ENCODE data around the gene B3GNT7.
"Not testable (repeated sequence)": the region's sequence is repeated elsewhere in the genome, so short reads cannot be mapped to it uniquely, and the experiment has no call there.

Gene B3GNT7

GRCh38 chr2:231386446-231386845 is 9.1 kb upstream of the B3GNT7 start:
- no peak for DNase-seq (ENCODE audit: low read depth)

GRCh38 chr2:231387904-231388724 is 7.4 kb upstream of the B3GNT7 start:
- no peak for DNase-seq (ENCODE audit: low read depth)

- no peak for DNase-seq (ENCODE audit: low read depth)
These were observed 6.7 kb upstream of the B3GNT7 start for GRCh38 chr2:231388725-231389346.

DNA sequence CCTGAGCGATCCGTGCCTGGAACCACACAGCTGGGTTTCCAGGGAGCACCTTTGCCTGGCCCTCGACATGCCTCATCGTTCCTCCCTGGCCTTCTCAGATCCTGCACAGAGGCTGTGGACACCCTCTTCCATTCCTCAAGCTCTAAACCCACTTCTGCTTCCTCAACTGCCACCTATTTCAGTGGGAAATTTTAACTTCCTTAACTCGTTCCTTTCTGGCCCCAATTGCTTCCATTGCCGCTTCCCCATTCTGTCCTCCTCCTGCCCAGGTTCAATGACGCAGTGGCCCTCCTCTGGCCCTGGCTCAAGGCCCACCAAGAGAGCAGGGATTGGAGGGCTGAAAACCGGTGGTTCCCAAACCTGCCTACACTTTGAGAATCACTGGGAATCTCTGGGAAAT is 4.8 kb upstream of the B3GNT7 start:
- no peak for DNase-seq (ENCODE audit: low read depth)

DNA sequence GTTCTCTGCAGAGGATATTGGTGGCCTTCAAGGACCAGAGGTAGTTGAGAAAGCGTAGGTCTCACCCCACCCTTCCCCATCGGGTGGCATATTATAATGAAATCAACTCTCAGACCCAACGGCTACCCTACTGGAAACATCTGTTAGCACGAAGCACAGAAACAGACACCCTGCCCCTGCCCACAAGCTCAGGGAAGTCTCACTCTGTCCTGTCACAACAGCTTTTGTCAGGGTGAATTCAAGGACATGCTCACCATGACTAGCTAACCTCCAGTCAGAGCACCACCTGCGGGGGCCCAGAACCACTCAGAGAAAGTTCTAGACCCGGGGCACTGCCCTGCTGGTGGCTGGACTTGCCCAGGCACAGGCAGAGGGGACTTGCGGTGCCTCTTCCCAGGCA is 3.5 kb upstream of the B3GNT7 start:
- no peak for DNase-seq (ENCODE audit: low read depth)

DNA sequence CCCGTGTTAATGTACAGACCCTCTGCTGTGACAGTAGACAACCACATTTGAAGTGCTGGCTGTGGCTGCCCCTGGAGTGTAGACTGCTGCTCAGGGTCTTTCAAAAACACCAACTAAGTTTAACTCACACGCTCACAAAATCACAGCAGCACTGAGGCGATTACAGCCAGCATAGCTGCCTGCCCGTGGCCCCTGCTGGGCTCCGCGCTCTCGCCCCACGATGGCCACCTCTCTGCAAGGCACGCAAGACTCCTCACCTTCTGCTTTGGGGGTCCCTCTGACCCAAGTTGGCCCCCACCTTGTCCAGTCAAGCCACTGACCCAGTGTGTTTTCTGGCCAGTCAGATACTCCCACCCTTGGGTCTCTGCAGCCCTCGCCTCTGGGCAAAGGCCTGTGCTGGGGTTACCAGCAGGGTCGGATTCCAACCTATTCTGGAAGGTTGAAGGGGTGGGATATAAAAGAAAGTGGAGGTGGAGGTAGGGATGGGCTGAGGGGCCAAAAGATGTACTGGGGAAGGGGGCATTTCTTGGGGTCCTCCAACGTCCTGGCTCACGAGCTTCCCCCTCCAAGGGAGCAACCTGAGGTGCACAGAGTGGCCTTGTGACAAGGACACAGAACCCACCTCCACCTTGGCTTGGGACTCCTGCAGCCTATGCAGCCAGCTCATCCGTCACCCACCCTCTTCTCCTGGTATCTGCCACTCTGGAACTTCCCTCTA is 2.9 kb upstream of the B3GNT7 start:
- no peak for DNase-seq (ENCODE audit: low read depth)

- no peak for DNase-seq (ENCODE audit: low read depth)
These were observed 2.1 kb upstream of the B3GNT7 start for GRCh38 chr2:231393149-231394131.

GRCh38 chr2:231394211-231395141 is 1.0 kb upstream of the B3GNT7 start:
- no peak for DNase-seq (ENCODE audit: low read depth)

DNA sequence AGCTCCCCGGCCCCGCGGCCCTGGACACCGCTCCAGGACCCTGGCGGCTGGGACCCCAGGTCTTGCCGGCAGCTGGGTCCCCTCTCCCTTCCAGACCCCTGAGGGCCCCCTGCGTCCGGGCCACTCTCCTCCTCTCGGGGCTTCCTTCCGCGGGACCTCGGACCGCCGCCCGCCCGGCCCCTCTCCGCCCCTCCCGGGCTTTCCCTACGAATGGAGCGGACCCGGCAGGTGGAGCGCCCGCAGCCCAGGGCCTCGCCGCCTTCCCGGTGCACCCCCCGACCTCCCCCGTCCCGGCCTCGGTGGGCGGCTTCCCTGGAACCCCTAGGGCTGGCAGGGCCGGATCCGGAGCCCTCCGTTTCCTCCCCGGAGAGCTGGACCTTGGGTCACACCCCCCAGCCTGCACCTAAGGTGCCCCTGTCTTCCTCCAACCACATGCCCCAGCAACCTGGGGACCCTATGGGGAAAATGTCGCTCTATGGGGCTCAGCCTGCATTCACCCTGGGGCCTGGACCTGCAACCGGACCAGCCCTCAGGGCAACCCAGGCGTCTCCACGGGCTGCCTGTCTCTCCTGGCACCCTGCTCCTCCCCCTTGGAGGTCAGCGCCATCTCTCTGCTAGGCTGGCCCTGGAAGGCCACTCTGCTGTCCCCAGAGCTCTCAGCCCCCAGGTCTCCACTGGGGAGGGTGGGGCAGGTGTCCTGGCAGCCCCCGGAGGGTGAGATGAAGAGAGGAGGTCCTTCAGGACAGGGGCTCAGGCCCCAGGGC is 730 bp downstream of the B3GNT7 start:
- no peak for DNase-seq (ENCODE audit: low read depth)

DNA sequence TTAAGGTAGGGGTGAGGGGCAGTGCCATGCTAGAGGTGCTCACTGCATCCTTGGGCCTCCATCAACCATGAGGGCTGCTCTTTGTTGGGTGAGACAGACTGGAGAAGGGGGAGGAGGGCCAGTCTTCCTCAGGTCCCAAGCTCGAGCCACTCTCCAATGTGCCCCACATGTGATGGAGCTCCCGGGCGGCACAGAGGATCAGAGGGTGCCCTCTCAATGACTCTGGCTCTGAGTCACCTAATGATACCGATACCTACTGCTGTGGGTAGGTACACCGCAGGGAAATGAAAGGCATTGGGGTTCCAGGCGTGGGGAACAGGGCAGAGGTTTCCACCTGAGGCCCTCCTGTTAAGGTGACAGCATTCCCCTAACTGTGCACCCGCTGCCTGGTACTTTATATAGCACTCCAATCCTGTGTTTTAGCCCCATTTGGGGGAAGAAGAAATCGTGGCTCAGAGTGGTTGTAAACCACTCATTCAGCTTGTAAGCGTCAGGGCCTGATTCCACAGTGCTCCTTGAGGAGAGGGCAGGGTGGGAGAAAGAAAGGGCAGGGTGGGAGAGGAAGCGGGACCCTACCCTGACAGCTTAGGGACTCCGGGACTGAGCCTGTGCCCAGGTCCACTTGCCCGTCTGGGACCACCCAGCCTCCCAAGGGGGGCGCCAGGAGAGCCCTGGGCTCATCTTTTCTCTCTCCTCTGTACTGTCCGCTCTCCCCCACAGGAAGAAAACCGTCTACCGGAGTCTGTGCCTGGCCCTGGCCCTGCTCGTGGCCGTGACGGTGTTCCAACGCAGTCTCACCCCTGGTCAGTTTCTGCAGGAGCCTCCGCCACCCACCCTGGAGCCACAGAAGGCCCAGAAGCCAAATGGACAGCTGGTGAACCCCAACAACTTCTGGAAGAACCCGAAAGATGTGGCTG is 1.8 kb downstream of the B3GNT7 start:
- DNase-seq (ENCODE audit: low read depth): no peak

GRCh38 chr2:231397928-231398294 is 2.4 kb downstream of the B3GNT7 start:
- no peak for DNase-seq (ENCODE audit: low read depth)

- DNase-seq (ENCODE audit: low read depth): no peak
These were observed 3.1 kb downstream of the B3GNT7 start for GRCh38 chr2:231398585-231398984.

- no peak for DNase-seq (ENCODE audit: low read depth)
These were observed 3.7 kb downstream of the B3GNT7 start for GRCh38 chr2:231399046-231399852.

DNA sequence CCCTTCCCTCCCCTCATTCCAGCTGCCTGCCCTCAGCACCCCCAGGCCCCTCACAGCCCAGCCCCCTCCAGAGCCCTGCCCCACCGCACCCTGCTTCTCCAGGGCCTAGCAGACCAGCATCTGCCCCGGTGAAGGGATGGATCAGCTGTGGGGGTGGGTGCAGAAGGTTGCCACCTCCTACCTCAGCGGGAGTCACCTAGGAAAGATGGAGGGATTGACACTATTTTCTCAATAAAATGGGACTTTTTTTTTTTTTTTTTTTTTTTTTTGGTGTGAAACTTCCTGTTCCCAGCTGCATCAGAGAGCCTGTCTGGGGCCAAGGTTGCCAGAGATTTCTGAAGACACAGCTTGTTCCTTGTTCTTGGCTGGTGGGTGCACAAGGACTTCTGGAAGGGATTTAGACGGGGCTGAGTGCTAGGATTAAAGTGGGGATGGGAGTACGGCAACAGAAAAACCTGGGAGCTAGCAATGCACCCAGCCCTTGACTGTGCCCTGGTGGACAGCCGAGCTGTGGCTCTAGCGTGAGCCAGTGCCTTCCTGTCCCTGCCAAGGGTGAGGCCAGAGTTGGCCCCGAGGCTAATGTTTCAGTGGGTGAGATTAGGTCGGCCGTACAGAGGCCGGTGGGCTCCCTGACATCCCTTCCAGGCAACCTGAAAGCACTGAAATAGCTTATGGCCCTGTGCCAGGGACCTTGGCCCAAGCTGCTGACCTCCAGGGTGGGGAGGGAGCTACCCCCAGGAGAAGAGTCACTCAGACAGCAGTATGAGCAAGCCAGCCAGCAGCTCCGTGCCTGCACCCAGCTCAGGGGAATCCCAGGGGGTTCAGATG is 4.6 kb downstream of the B3GNT7 start:
- no peak for DNase-seq (ENCODE audit: low read depth)

- DNase-seq (ENCODE audit: low read depth): not testable (repeated sequence)
These were observed 5.2 kb downstream of the B3GNT7 start for GRCh38 chr2:231400681-231401080.

DNA sequence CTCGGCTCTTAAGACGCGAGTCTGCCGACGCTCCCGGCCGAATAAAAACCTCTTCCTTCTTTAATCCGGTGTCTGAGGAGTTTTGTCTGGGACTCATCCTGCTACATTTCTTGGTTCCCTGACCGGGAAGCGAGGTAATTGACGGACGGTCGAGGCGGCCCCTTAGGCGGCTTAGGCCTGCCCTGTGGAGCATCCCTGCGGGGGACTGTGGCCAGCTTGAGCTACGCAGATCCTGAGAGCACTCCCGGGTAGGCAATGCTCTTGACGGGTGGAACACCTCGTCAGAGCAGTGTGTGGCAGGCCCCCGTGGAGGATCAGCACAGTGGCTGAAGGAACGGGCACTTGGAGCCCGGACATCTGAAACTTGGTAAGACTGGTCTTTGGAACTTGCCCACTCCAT is 5.6 kb downstream of the B3GNT7 start:
- DNase-seq (ENCODE audit: low read depth): not testable (repeated sequence)

Measured in stimulated activated CD8-positive, alpha-beta memory T cell treated with anti-CD3 and anti-CD28 coated beads, Interleukin-4, amount 100 ng/mL, for 24 hours (primary cell).